K562 treated with DMSO at 1 percent for 4 hours (cell line): ENCODE measurements around the gene COPA. TPM values are rescaled to one million over a fixed set of nuclear protein-coding genes. Genes with fewer than 3 reads are reported as not detected.

Experiments used
- total RNA-seq: library from RNA; unstranded; fragments of 300-600 nt; gene quantifications from 2 replicates; pipeline ENCODE4 v1.2.3, GENCODE V29; 2022; ENCODE audit not compliant: insufficient read depth

The COPA gene
- total RNA-seq, result 191 and 196 TPM in 2 replicates

GRCh38 chr1:160342953-160343869 is at the start of gene COPA, which contains the start of gene NCSTN:
Gene COPA (minus strand): TSS chr1:160343250. CDS start chr1:160343170, 80 bp downstream.
Gene NCSTN (plus strand): TSS chr1:160343383. CDS start chr1:160343397, 14 bp downstream.

GRCh38 chr1:160366731-160367515 is 23.9 kb upstream of the COPA start, which contains the start of gene NHLH1:
Gene NHLH1 (plus strand): TSS chr1:160367071. CDS start chr1:160370732, 3,661 bp downstream.

DNA sequence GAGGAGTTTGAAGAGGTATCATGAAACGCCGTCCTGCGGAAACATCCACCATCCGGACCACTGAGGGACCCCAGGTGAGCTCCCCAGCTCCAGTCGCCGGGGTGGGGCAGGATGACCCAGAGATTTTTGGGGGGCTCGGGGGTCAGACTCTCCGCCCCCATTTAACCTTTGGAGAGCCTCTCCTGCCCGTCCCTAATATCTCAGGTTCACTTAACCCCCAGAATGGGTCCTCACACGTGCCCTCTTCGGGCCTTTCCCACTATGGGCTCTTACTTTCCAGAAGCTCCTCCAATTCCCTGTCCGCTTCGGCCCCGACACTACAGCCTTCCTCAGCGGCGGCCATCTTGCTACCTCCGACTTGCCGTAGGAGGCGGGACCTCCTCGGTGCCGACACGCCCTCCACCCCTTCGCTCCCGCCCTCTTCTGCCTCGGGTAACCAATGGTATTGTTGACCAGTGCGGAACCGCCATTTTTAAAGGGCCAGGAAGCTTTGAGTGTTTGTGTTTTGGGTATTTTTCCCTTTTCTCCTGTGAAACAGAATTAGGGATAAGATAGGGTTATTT is 58.2 kb downstream of the COPA start, which contains the start of gene PEX19:
Gene PEX19 (minus strand): TSS at position 352 of the 563 bp plus-strand sequence. CDS start 9 bp downstream, at position 343.

GRCh38 chr1:160261893-160262794 is 80.9 kb downstream of the COPA start, which contains the start of gene DCAF8:
Gene DCAF8 (minus strand): TSS chr1:160262549. CDS start chr1:160244008, 18,541 bp downstream.

Other genes starting within 250 kb of the COPA start
- 15.5 and 16.6 TPM in 2 replicates for gene IGSF8, start 244.6 kb downstream of the COPA start, total RNA-seq
- not detected in 2 replicates for gene ATP1A2, start 227.5 kb downstream of the COPA start, total RNA-seq
- not detected in 2 replicates for gene ATP1A4, start 191.6 kb downstream of the COPA start, total RNA-seq
- not detected in 2 replicates for gene CASQ1, start 152.7 kb downstream of the COPA start, total RNA-seq
- 51.5 and 73.4 TPM in 2 replicates for gene PEA15, start 137.9 kb downstream of the COPA start, total RNA-seq
- gene DCAF8, start 80.7 kb downstream of the COPA start, total RNA-seq, result 50.7 and 83.5 TPM in 2 replicates
- 26.6 and 31.9 TPM in 2 replicates for gene PEX19, start 58.1 kb downstream of the COPA start, total RNA-seq
- 51.8 and 56.1 TPM in 2 replicates for gene NCSTN, start 133 bp upstream of the COPA start, total RNA-seq
- 0.48 and 0.85 TPM in 2 replicates for gene NHLH1, start 23.8 kb upstream of the COPA start, total RNA-seq
- gene VANGL2, start 57.3 kb upstream of the COPA start, total RNA-seq, result 5.9 and 6.4 TPM in 2 replicates
- 4.2 and 4.3 TPM in 2 replicates for gene SLAMF6, start 180.0 kb upstream of the COPA start, total RNA-seq
- gene CD84, start 236.2 kb upstream of the COPA start, total RNA-seq, result 3.0 and 5.0 TPM in 2 replicates